ENCODE results near the gene RANGAP1. TPM values are rescaled to one million over a fixed set of nuclear protein-coding genes. Genes with fewer than 3 reads are reported as not detected.

RANGAP1 gene
- total RNA-seq, result 100 to 1,000 TPM in 1 of 2 donors, 10 to 100 TPM in 1; 81.6 to 166 TPM

- Mint-ChIP-seq H3K27ac (peak within 1 kb of the TSS; percentile 97), H3K9me3 (no peaks in the 10 kb centered on the region), H3K4me3 (peak within 1 kb of the TSS; percentile 98), H3K27me3 (no peaks in the 10 kb centered on the region), H3K36me3 (ENCODE audit: low read depth) (peaks cover 43% of the 10 kb centered on the region), H3K4me1 (peaks cover 15% of the 10 kb centered on the region)
- ATAC-seq (replicated peaks), result peak; percentile 93
These were observed at the start of gene RANGAP1 for GRCh38 chr22:41285820-41286638. RANGAP1 (minus strand) TSS chr22:41286187; CDS start chr22:41281044, 5,143 bp downstream.

DNA sequence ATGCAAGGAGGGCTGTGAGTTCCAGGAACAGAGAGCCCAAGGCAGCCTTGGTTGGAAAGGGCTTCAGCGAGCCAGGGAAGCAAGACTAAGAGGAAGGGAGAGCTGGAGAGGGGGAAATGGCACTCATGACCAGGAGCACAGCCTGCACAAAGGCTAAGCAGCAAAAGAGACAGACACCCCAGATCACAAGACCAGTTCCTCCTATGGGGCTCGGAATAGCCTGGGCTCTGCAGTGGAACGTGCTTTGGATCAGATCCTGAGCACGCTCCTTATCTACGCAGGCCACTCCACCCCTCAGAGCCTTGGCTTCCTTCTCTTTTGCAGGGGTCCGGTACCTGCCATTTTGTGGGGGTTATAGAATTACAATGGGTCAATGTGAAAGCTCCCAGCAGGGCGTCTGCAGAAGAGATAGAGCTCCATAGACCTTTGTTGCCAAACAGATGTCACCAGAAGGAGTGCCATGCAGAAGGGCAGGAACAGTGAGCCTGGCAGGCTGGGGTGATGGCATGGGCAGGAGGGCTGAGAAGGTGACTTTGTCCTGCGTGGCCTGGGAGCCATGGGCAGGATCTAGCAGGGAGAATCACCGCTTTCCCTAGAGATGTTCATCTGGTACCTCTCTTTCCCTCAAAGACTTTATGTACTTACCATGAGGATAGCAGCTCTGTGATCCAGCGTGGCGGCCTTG is 49.1 kb upstream of the RANGAP1 start:
- H3K9me3 Mint-ChIP-seq, result no peaks in the 10 kb centered on the region
- no peak overlapping the region for H3K27ac Mint-ChIP-seq
- no peak for ATAC-seq (replicated peaks)
- no peak overlapping the region for H3K4me3 Mint-ChIP-seq
- H3K36me3 Mint-ChIP-seq (ENCODE audit: low read depth), result peaks cover 42% of the 10 kb centered on the region
- no peaks in the 10 kb centered on the region for H3K4me1 Mint-ChIP-seq
- no peaks in the 10 kb centered on the region for H3K27me3 Mint-ChIP-seq

- H3K27me3 Mint-ChIP-seq, result no peaks in the 10 kb centered on the region
These were observed 48.2 kb upstream of the RANGAP1 start for GRCh38 chr22:41334215-41334614.

GRCh38 chr22:41333806-41334205 is 47.8 kb upstream of the RANGAP1 start:
- H3K4me1 Mint-ChIP-seq, result no peaks in the 10 kb centered on the region
- ATAC-seq (replicated peaks), result no peak
- no peaks in the 10 kb centered on the region for H3K9me3 Mint-ChIP-seq
- no peak overlapping the region for H3K4me3 Mint-ChIP-seq
- H3K27ac Mint-ChIP-seq, result no peak overlapping the region
- H3K36me3 Mint-ChIP-seq (ENCODE audit: low read depth), result peaks cover 46% of the 10 kb centered on the region
- no peaks in the 10 kb centered on the region for H3K27me3 Mint-ChIP-seq

More at GRCh38 chr22:41334215-41334614, 48.2 kb upstream of the RANGAP1 start:
- Mint-ChIP-seq H3K36me3 (ENCODE audit: low read depth) (peaks cover 47% of the 10 kb centered on the region), H3K4me1 (no peaks in the 10 kb centered on the region), H3K27ac (no peak overlapping the region), H3K9me3 (no peaks in the 10 kb centered on the region), H3K4me3 (no peak overlapping the region)
- no peak for ATAC-seq (replicated peaks)

GRCh38 chr22:41332217-41332939 is 46.4 kb upstream of the RANGAP1 start:
- no peak for ATAC-seq (replicated peaks)
- peaks cover 51% of the 10 kb centered on the region for H3K36me3 Mint-ChIP-seq (ENCODE audit: low read depth)
- peak overlapping the region; percentile 25 for H3K27ac Mint-ChIP-seq
- H3K27me3 Mint-ChIP-seq, result no peaks in the 10 kb centered on the region
- H3K4me3 Mint-ChIP-seq, result no peak overlapping the region
- H3K9me3 Mint-ChIP-seq, result no peaks in the 10 kb centered on the region
- no peaks in the 10 kb centered on the region for H3K4me1 Mint-ChIP-seq

DNA sequence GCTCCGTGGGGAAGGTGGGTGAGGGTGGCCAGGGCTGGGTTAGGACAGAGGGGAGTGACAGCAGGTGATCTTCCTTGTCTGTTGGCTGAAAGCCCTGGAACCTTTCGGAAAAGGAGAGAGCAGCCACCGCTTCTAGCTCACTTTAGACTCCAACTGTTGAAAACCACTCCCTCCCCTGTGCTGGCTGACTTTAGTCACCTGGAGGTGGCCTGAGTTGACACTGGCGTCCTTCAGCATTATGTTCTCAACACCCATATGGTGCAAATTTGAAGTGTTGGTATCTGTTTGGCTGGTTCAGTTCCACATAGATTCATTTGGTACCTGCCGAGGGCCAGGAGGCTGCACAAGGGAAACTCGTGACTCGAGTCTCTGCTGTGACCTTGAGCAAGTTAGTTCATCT is 44.2 kb upstream of the RANGAP1 start:
- Mint-ChIP-seq H3K27ac (no peak overlapping the region), H3K27me3 (no peaks in the 10 kb centered on the region), H3K4me3 (no peak overlapping the region), H3K9me3 (no peaks in the 10 kb centered on the region), H3K4me1 (no peaks in the 10 kb centered on the region), H3K36me3 (ENCODE audit: low read depth) (peaks cover 63% of the 10 kb centered on the region)
- no peak for ATAC-seq (replicated peaks)

DNA sequence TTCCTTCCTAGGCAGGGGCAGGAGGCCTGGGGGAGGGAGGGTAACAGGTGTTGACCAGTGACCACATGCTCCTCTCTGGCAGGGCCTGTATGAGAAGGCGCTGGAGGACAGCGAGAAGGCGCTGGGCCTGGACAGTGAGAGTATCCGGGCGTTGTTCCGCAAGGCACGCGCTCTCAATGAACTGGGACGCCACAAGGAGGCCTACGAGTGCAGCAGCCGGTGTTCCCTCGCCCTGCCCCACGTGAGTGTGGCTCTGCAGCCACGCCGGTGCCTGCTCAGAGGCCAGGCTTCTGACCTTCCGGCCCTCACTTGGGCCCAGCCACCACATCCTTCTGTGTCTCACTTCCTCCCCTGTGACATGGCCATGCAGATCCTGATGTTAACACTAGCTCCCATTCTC is 41.1 kb upstream of the RANGAP1 start:
- no peaks in the 10 kb centered on the region for H3K27me3 Mint-ChIP-seq
- no peak for ATAC-seq (replicated peaks)
- H3K36me3 Mint-ChIP-seq (ENCODE audit: low read depth), result peaks cover 81% of the 10 kb centered on the region
- no peaks in the 10 kb centered on the region for H3K9me3 Mint-ChIP-seq
- H3K27ac Mint-ChIP-seq, result no peak overlapping the region
- no peak overlapping the region for H3K4me3 Mint-ChIP-seq
- no peaks in the 10 kb centered on the region for H3K4me1 Mint-ChIP-seq

GRCh38 chr22:41324821-41325528 is 39.0 kb upstream of the RANGAP1 start:
- no peak overlapping the region for H3K4me3 Mint-ChIP-seq
- peaks cover 88% of the 10 kb centered on the region for H3K36me3 Mint-ChIP-seq (ENCODE audit: low read depth)
- H3K9me3 Mint-ChIP-seq, result no peaks in the 10 kb centered on the region
- peaks cover 5% of the 10 kb centered on the region for H3K4me1 Mint-ChIP-seq
- no peaks in the 10 kb centered on the region for H3K27me3 Mint-ChIP-seq
- no peak for ATAC-seq (replicated peaks)
- H3K27ac Mint-ChIP-seq, result peak overlapping the region; percentile 36

- no peaks in the 10 kb centered on the region for H3K9me3 Mint-ChIP-seq
- no peaks in the 10 kb centered on the region for H3K27me3 Mint-ChIP-seq
- H3K4me1 Mint-ChIP-seq, result peaks cover 5% of the 10 kb centered on the region
- H3K4me3 Mint-ChIP-seq, result no peak overlapping the region
- H3K27ac Mint-ChIP-seq, result no peak overlapping the region
- peaks cover 52% of the 10 kb centered on the region for H3K36me3 Mint-ChIP-seq (ENCODE audit: low read depth)
- ATAC-seq (replicated peaks), result no peak
These were observed 34.6 kb upstream of the RANGAP1 start for GRCh38 chr22:41320416-41321240.

DNA sequence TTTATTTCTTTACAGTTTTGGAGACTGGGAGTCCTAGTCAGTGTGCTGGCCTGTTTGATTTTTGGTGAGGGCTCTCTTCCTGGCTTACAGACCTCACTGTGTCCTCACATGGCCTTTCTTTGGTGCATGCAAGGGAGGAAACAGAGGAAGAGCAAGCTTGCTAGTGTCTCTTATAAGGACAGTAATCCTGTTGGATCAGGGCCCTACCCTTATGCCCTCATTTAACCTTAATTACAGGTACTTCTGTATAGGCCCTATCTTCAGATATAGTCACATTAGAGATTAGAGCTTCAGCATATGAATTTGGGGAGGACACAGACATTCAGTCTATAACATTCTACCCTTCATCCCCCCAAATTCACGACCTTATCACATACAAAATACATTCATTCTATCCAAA is 29.6 kb upstream of the RANGAP1 start:
- Mint-ChIP-seq H3K36me3 (ENCODE audit: low read depth) (peaks cover 20% of the 10 kb centered on the region), H3K4me3 (no peak overlapping the region), H3K27ac (no peak overlapping the region), H3K4me1 (peaks cover 13% of the 10 kb centered on the region), H3K9me3 (no peaks in the 10 kb centered on the region), H3K27me3 (no peaks in the 10 kb centered on the region)
- no peak for ATAC-seq (replicated peaks)

DNA sequence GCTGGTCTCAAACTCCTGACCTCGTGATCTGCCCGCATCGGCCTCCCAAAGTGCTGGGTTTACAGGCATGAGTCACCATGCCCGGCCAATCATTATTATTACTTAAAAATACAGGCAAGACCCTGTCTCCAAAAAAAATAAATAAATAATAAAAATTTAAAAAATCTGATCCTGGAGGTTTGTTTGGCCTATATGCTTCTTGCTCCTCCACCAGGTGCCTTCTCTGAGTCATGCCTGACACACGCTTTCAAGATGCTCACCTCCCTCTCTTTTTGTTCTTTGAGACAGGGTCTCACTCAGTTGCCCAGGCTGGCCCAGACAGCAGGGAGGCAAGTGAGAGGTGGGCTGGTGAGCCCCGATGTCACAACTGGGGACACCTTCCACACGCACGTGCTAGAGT is 28.8 kb upstream of the RANGAP1 start:
- Mint-ChIP-seq H3K36me3 (ENCODE audit: low read depth) (peaks cover 15% of the 10 kb centered on the region), H3K4me3 (no peak overlapping the region), H3K4me1 (peaks cover 8% of the 10 kb centered on the region), H3K9me3 (no peaks in the 10 kb centered on the region), H3K27me3 (no peaks in the 10 kb centered on the region), H3K27ac (no peak overlapping the region)
- ATAC-seq (replicated peaks), result no peak

GRCh38 chr22:41311487-41311886 is 25.5 kb upstream of the RANGAP1 start:
- peak overlapping the region; percentile 6 for H3K27ac Mint-ChIP-seq
- H3K4me1 Mint-ChIP-seq, result peaks cover 8% of the 10 kb centered on the region
- H3K27me3 Mint-ChIP-seq, result no peaks in the 10 kb centered on the region
- H3K36me3 Mint-ChIP-seq (ENCODE audit: low read depth), result peaks cover 10% of the 10 kb centered on the region
- ATAC-seq (replicated peaks), result peak; percentile 34
- no peaks in the 10 kb centered on the region for H3K9me3 Mint-ChIP-seq
- H3K4me3 Mint-ChIP-seq, result no peak overlapping the region

DNA sequence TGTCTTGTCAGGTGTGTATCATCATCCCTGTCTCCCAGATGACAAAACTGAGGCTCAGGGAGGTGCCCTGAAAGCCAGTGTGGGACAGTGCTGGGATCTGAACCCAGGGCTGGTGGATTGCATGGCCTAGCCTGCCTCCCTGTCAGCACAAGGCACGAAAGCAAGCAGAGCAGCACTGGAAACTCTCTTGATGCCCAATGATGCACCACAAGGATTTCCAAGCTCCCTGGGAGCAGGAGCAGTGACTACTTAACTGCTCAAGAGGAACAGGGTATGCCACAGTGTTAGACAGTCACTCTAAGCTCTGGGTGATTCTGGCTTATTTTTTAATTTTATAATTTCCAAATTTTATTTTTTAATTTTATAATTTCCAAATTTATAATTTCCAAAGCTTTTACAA is 24.3 kb upstream of the RANGAP1 start:
- peaks cover 11% of the 10 kb centered on the region for H3K36me3 Mint-ChIP-seq (ENCODE audit: low read depth)
- no peaks in the 10 kb centered on the region for H3K9me3 Mint-ChIP-seq
- peaks cover 8% of the 10 kb centered on the region for H3K4me1 Mint-ChIP-seq
- ATAC-seq (replicated peaks), result no peak
- H3K27me3 Mint-ChIP-seq, result no peaks in the 10 kb centered on the region
- H3K4me3 Mint-ChIP-seq, result no peak overlapping the region
- H3K27ac Mint-ChIP-seq, result no peak overlapping the region
